ENCODE measurements around the gene SLC13A3.

The SLC13A3 gene

GRCh38 chr20:46555370-46555956, 95.8 kb downstream of the SLC13A3 start:
- DNase-seq, result no peak
- Mint-ChIP-seq H3K36me3 (ENCODE audit: low read depth) (no peaks in the 10 kb centered on the region), H3K4me3 (no peak overlapping the region), H3K9me3 (no peaks in the 10 kb centered on the region), H3K27ac (no peak overlapping the region), H3K4me1 (peaks cover 41% of the 10 kb centered on the region), H3K27me3 (ENCODE audit: low read depth, poor library complexity) (peaks cover 6% of the 10 kb centered on the region)
- no peak for TF ChIP-seq CTCF (IDR thresholded peaks at IDR 0.05)

GRCh38 chr20:46554828-46555227, 96.4 kb downstream of the SLC13A3 start:
- no peak overlapping the region for H3K4me3 Mint-ChIP-seq
- H3K36me3 Mint-ChIP-seq (ENCODE audit: low read depth), result no peaks in the 10 kb centered on the region
- no peak for DNase-seq
- H3K4me1 Mint-ChIP-seq, result peaks cover 35% of the 10 kb centered on the region
- TF ChIP-seq CTCF (IDR thresholded peaks at IDR 0.05), result no peak
- H3K27me3 Mint-ChIP-seq (ENCODE audit: low read depth, poor library complexity), result peaks cover 6% of the 10 kb centered on the region
- no peaks in the 10 kb centered on the region for H3K9me3 Mint-ChIP-seq
- no peak overlapping the region for H3K27ac Mint-ChIP-seq

GRCh38 chr20:46553926-46554325, 97.3 kb downstream of the SLC13A3 start:
- Mint-ChIP-seq H3K36me3 (ENCODE audit: low read depth) (no peaks in the 10 kb centered on the region), H3K27ac (no peak overlapping the region), H3K4me3 (no peak overlapping the region), H3K9me3 (no peaks in the 10 kb centered on the region), H3K4me1 (peaks cover 26% of the 10 kb centered on the region), H3K27me3 (ENCODE audit: low read depth, poor library complexity) (peaks cover 6% of the 10 kb centered on the region)
- no peak for TF ChIP-seq CTCF (IDR thresholded peaks at IDR 0.05)
- no peak for DNase-seq

- peaks cover 4% of the 10 kb centered on the region for H3K27me3 Mint-ChIP-seq (ENCODE audit: low read depth, poor library complexity)
- H3K36me3 Mint-ChIP-seq (ENCODE audit: low read depth), result no peaks in the 10 kb centered on the region
- no peak overlapping the region for H3K4me3 Mint-ChIP-seq
- TF ChIP-seq CTCF (IDR thresholded peaks at IDR 0.05), result no peak
- DNase-seq, result no peak
- H3K27ac Mint-ChIP-seq, result no peak overlapping the region
- H3K9me3 Mint-ChIP-seq, result no peaks in the 10 kb centered on the region
- peaks cover 14% of the 10 kb centered on the region for H3K4me1 Mint-ChIP-seq
Measured at GRCh38 chr20:46552460-46553420, 98.5 kb downstream of the SLC13A3 start.

- Mint-ChIP-seq H3K27me3 (ENCODE audit: low read depth, poor library complexity) (peaks cover 4% of the 10 kb centered on the region), H3K9me3 (no peaks in the 10 kb centered on the region), H3K27ac (no peak overlapping the region), H3K4me3 (no peak overlapping the region), H3K4me1 (peaks cover 9% of the 10 kb centered on the region), H3K36me3 (ENCODE audit: low read depth) (no peaks in the 10 kb centered on the region)
- DNase-seq, result no peak
- no peak for TF ChIP-seq CTCF (IDR thresholded peaks at IDR 0.05)
Measured at GRCh38 chr20:46551522-46552381, 99.5 kb downstream of the SLC13A3 start.
